HG03342 (cell line): Measurements from ENCODE around the gene ABLIM2.

Experiments
- ATAC-seq: cut with Tn5 transposase; IDR thresholded peaks from one replicate; pipeline ENCODE4 v1.9.1; 2021; ENCODE audit warnings: mild to moderate bottlenecking, moderate library complexity; ENCODE audit not compliant: unreplicated experiment

Gene ABLIM2

GRCh38 chr4:7990807-7991459 is 167.7 kb downstream of the ABLIM2 start:
- ATAC-seq = no peak

DNA sequence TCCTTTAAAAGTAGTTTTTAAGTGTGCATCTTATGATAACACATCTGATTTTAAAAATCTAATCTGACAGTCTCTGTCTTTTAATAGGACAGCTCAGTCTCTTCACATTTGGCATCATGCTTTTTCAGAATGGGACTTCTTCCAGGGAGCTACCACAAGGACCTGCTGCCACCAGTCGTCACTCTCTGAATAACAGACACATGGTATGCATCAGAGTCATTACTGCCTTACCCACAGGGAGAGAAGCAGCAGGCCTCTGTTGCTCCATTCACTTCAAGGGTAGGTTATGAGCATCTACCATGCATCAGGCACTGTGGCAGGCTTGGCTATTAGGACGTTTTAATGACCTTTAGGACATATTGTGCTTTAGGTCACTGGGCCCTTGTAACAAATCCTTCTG is 169.0 kb downstream of the ABLIM2 start:
- no peak for ATAC-seq

- ATAC-seq = no peak
These were observed 170.2 kb downstream of the ABLIM2 start for GRCh38 chr4:7988437-7988836.

DNA sequence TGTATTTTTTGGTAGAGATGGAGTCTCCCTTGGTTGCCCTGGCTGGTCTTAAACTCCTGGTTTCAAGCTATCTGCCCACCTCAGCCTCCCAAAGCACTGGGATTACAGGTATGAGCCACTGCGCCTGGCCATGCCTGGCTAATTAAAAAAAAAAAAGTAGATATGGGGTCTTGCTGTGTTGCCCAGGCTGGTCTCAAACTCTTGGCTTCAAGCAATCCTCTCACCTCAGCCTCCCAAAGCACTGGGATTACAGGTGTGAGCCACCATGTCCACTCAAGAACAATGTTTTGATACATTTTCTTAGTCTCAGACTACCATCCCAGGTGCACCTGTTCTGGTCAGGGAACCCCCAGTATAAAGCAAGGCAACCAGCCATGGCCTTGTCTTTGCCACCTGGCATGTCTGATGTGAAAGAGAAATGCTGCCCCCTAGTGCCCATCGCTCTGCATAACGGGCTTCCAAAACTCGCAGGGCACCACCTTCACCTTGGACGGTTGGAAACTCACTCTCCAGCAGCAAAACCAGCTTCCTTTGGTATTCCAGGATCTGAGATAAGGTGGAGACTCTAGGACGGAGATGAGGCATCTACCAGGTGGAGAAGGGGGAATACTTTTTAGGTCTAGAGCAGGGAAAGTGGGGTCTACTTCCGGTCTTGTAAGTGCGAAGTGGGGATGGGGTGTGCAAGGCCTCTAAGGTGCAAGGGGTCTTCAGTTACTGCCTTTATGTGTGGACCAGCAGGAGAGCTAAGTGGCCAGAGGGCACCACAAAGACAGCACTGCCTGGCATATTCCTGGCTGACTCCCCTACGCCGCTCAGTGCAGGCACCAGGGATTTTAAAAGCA is 171.2 kb downstream of the ABLIM2 start:
- no peak for ATAC-seq

- no peak for ATAC-seq
These were observed 172.6 kb downstream of the ABLIM2 start for GRCh38 chr4:7985891-7986441.

GRCh38 chr4:7985072-7985471 is 173.5 kb downstream of the ABLIM2 start:
- ATAC-seq = no peak

- no peak for ATAC-seq
These were observed 174.2 kb downstream of the ABLIM2 start for GRCh38 chr4:7984286-7984925.

- ATAC-seq = no peak
These were observed 175.3 kb downstream of the ABLIM2 start for GRCh38 chr4:7983296-7983695.

DNA sequence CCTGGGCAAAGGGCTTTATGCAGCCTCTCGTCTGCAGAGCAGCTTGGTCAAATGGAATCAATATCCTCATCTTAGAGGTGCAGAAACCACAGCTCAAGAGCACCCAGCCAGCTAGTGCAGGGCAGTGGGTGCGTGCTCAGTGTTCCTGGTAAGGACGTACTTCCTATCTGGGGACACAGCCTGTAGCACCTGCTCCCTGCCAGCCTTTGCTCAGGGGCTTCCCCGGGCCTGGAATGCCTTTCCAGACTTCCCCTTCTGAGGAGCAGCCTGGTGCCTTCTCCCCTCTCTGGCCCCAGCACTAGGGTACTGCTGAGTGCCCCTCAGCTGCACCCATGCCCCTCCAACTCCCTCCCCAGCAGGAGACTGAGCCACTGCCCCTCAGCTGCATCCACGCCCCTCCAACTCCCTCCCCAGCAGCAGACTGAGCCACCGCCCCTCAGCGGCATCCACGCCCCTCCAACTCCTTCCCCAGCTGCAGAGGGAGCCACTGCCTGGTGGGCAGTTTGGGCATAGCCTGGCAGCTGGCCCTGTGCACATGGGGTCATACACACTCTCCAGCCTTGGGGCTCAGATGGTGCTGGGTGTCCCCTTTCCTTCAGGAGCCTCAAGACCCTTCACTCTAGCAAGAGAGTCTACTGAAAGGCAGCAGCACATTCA is 176.7 kb downstream of the ABLIM2 start:
- no peak for ATAC-seq

DNA sequence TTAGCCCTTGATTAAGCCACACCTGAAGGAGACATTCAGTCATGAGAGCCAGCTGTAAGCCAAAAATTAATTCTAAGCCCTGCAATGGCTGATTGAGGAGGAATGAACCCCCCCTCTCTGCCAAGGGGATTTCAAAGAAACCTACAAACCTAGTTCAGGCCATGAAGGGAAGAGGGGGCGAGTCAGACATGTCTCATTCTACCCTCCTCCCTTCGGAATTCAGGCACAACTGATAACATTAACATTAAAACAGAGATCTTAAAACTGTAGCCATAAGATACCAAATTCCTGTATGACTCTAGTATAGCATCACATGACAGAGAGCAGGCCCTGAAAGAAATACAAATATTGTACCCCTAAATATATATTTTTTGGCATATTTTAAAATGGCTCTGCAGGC is 178.6 kb downstream of the ABLIM2 start:
- no peak for ATAC-seq

- no peak for ATAC-seq
These were observed 179.0 kb downstream of the ABLIM2 start for GRCh38 chr4:7979652-7979968.

DNA sequence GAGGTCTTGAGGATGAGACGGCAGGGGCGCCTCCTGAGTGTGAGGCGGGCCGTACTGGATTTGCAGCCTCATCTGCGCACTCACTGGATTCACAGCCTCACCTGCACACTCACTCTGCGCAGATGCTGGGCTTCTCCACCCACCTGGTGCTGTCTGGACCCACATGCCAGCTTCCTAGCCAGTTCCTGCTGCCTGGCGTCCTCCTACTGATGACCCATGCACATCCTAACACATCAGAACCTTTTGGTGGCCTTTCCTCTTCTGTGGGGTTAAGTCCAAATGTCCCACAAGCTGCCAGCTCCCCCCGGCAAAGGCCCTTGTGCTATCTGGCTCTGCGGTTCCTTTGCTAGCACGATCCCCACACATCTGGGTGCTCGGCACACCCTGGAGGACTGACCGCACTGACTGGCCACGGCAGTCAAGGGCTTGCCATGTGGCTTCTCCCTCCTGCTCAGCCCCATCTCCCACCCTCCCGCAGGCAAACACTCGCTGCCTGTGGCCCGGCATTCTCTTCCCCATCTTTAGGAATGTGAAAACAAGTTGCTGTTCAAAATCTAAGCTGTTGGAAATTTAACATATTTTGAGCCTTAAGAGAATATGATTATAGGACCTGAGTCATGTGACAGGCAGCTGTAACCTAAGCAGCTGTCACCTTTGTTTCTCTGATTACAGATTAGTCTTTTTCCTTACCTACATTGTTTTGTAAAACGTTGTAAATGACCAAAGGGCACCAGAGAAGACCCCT is 179.5 kb downstream of the ABLIM2 start:
- no peak for ATAC-seq

GRCh38 chr4:7978489-7978888 is 180.1 kb downstream of the ABLIM2 start:
- no peak for ATAC-seq

- ATAC-seq = no peak
These were observed 182.0 kb downstream of the ABLIM2 start for GRCh38 chr4:7976634-7977033.

GRCh38 chr4:7976025-7976424 is 182.6 kb downstream of the ABLIM2 start:
- ATAC-seq = no peak

DNA sequence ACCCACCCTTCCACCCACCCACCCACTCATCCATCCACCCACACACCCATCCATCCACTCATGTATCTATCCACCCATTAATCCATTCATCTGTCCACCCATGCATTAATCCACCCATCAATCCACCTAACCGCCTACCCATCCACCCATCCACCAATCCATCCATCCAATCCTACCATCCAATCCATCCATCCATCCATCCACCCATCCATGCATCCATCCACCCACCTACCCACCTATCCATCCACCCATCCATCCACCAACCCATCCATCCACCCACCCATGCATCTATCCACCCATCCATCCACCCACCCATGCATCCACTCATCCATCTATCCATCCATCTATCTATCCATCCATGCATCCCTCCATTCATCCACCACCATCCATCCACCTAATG is 184.2 kb downstream of the ABLIM2 start:
- ATAC-seq = no peak

DNA sequence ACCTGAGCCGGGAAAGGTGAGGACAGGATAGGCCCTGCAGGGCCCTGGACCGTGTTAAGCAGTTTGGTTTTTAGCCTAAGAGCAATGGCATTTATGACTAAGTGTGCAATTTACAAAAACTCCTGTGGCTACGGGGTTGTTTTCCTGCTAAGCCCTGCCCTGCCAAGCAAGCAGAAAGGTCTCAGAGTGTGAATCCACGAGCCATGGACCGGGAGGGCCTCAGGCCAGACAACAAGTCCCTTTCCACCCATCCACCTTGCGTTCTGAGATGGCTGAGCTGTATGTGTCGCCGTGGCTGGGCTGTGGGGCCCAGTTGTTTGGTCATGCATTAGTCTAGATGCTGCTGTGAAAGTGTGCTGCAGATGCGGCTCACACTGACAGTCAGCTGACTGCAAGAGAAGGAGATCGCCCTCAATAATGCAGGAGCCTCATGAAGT is 185.1 kb downstream of the ABLIM2 start:
- ATAC-seq = no peak

- ATAC-seq = no peak
These were observed 186.6 kb downstream of the ABLIM2 start for GRCh38 chr4:7971881-7972500.

DNA sequence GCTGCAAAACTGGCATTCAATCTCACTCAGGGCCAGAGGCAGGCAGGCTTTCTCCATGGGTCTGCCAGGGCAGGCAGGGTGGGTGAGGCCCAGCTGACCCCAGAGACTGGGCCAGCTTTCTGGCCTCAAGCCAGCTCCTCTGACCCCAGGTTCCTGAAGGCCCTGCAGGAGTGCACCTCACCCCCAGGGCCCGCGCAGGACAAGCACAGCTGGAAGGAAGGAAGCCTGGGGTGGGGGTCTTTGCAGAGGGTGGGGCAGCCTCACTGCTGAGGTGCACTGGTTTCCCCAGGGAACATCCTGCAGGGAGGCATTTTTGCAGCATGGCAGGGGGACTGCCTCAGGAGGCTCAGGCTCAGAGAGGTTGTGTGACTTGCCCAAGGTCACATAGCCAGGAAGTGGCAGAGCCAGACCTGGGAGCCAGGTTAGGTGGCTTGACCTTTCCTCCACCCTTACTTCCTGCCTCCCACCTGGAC is 187.4 kb downstream of the ABLIM2 start:
- ATAC-seq = no peak

DNA sequence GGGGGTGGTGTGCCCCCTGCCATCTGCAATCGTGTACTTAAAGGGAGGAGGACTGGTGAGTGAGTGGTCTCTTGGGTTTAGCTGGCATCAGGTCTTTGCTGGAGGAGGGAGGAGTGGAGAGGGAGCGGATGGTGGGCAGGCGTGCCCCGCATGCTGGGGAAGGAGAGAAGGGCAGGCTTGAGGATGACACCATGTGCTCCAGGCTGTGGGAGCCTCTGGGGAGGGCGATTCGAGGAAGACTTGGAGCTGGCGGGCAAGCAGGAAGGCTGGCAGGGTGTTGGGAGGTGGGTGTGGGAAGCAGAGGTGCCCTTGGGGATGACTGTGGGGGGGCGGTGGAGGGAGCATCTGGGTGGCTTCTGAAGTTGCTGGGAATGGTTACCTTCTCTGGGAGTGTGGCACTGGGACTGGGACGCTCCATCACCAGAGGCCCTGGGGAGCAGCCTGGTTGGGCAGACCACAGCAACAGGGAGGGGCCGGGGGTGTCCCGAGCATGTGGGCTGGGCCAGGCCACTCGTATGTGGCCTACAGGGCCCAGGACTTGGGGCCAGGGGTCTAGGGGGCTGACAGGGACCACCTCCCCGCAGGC is 188.2 kb downstream of the ABLIM2 start:
- ATAC-seq = peak; percentile 17
